IMR-90 (cell line): ENCODE measurements around the gene C1orf159.

Experiments
- BHLHE40 ChIP-seq: fragments of 150-350 bp; IDR thresholded peaks from 2 replicates; pipeline ENCODE4 v1.6.1; 2016; ENCODE audit warnings: mild to moderate bottlenecking, low read depth, low read length
- CEBPB ChIP-seq: IDR thresholded peaks from 2 replicates; pipeline ENCODE4 v1.6.1; 2012; ENCODE audit warnings: low read depth, low read length, improper control_type of control experiment
- MAFK ChIP-seq: IDR thresholded peaks from 2 replicates; pipeline ENCODE4 v1.6.1; 2012; ENCODE audit warnings: low read depth, low read length, improper control_type of control experiment
- MAZ ChIP-seq: IDR thresholded peaks from 2 replicates; pipeline ENCODE4 v1.6.1; 2012; ENCODE audit warnings: low read depth, mild to moderate bottlenecking, low read length, improper control_type of control experiment, moderate library complexity, borderline replicate concordance
- MXI1 ChIP-seq: IDR thresholded peaks from 2 replicates; pipeline ENCODE4 v1.6.1; 2012; ENCODE audit warnings: low read depth, mild to moderate bottlenecking, low read length, moderate library complexity, borderline replicate concordance
- POLR2A ChIP-seq: IDR thresholded peaks from 2 replicates; pipeline ENCODE4 v1.6.1; 2012; ENCODE audit warnings: mild to moderate bottlenecking, low read depth, low read length
- RFX5 ChIP-seq: IDR thresholded peaks from 2 replicates; pipeline ENCODE4 v1.8.0; 2012; ENCODE audit warnings: low read depth, mild to moderate bottlenecking, low read length, moderate library complexity
- SMC3 ChIP-seq: fragments of 150-350 bp; IDR thresholded peaks from 2 replicates; pipeline ENCODE4 v1.6.1; 2016; ENCODE audit warnings: low read depth, mild to moderate bottlenecking, antibody characterized with exemption, low read length, moderate library complexity
- TF ChIP-seq, protein P1 (sequence below): conservative IDR thresholded peaks from 2 replicates; pipeline ENCODE4 v1.5.1; 2012; ENCODE audit warnings: mild to moderate bottlenecking, low read depth, low read length, improper control_type of control experiment

DNA sequence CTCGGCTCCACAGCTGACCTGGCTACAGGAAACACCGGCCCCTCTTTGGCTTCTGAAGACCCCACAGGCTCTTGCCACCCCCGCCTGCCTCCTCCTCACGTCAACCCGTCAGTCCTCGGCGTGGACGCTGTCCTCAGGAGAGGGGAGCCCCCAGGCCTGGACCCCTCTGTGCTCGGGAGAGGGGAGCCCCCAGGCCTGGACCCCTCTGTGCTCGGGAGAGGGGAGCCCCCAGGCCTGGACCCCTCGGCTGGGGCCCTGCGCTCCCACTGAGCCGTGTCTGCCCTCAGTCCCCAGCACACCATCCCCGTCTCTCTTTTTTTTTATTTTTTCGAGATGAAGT lies 26.0 kb upstream of the C1orf159 start:
- TF ChIP-seq, protein P1, sequence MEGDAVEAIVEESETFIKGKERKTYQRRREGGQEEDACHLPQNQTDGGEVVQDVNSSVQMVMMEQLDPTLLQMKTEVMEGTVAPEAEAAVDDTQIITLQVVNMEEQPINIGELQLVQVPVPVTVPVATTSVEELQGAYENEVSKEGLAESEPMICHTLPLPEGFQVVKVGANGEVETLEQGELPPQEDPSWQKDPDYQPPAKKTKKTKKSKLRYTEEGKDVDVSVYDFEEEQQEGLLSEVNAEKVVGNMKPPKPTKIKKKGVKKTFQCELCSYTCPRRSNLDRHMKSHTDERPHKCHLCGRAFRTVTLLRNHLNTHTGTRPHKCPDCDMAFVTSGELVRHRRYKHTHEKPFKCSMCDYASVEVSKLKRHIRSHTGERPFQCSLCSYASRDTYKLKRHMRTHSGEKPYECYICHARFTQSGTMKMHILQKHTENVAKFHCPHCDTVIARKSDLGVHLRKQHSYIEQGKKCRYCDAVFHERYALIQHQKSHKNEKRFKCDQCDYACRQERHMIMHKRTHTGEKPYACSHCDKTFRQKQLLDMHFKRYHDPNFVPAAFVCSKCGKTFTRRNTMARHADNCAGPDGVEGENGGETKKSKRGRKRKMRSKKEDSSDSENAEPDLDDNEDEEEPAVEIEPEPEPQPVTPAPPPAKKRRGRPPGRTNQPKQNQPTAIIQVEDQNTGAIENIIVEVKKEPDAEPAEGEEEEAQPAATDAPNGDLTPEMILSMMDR, result no peak
- no peak for TF ChIP-seq MXI1
- no peak for TF ChIP-seq RFX5
- no peak for TF ChIP-seq MAFK
- no peak for TF ChIP-seq POLR2A
- no peak for TF ChIP-seq SMC3
- TF ChIP-seq BHLHE40, result no peak
- no peak for TF ChIP-seq CEBPB
- no peak for TF ChIP-seq MAZ
